GM19023 (cell line): Measurements from ENCODE around the gene SFT2D1.
A peak's percentile ranks its signal among the peaks of the same experiment; 100 is the strongest.
"Not testable (repeated sequence)": the region's sequence is repeated elsewhere in the genome, so short reads cannot be mapped to it uniquely, and the experiment has no call there.

Experiments used
- ATAC-seq: cut with Tn5 transposase; IDR thresholded peaks from one replicate; pipeline ENCODE4 v1.9.1; 2021; ENCODE audit warnings: mild to moderate bottlenecking, moderate library complexity; ENCODE audit not compliant: unreplicated experiment

Gene SFT2D1

DNA sequence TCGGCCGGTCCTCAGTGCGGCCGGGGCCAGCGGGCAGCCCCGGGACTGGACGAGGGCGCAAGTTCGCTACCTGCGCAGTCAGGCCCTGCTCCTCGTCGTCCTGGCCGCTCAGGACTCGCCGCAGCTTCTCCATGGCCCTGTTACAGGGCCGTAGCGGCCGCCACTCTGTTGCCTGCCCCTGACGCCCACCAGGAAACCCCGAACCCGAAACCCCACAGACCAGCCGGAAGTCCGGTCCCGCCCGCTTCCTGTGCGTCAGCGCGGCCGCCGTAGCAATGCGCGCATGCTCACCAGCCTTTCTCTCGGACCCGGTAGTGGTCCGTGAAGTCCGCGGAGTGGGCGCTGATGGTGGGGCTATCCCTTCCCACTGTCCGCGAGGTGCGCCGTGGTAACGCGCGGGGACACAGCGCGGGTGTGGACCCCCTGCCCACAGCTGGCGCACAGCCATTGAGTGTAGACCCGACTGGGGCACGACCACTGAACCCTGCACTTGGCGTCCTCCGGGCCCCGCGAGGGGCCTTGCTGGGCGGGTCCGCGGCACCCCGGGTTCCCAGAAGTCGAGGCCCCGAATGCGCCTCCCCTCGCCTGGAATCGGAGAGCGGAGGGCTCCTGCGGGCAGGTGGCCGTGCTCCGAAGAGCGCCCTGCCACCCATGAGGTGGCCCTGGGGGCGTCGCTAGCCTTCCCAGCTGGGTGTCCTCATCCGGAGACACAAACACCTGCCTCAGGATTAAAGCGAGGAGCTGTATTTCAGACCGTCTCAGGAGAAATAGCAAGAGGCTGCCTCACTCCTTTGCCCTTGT is at the start of gene SFT2D1:
TSS of gene SFT2D1 (minus strand) at position 197 of the 801 bp plus-strand sequence. CDS start at position 133, 64 bp downstream.
- ATAC-seq: peak; percentile 94

- ATAC-seq: no peak
These were observed 46.8 kb upstream of the SFT2D1 start for GRCh38 chr6:166389119-166389518.

DNA sequence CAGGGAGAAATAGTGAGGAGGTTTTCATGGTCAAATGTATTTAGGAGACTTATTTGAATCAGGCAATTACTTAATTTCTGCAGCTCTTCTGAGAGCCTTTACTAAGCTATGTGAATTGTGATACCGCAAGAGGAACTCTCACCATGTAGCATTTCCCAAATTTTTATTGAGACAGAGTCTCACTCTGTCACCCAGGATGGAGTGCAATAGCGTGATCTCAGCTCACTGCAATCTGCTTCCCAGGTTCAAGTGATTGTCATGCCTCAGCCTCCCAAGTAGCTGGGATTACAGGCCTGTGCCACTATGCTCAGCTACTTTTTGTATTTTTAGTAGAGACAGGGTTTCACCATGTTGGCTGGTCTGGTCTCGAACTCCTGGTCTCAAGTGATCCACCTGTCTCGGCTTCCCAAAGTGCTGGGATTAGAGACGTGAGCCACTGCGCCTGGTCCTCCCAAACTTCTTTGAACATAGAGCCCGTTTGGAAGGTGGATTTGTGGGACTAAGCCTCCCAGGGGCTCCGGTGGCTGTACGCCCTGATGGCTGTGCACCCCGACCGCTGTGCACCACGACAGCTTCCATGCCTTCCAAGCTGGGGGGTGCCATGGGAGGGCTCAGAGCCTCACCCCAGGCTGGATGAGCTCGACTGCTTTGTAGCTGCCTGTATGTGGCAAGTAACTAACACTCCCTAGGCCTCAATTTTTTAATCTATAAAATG is 46.1 kb upstream of the SFT2D1 start:
- no peak for ATAC-seq

DNA sequence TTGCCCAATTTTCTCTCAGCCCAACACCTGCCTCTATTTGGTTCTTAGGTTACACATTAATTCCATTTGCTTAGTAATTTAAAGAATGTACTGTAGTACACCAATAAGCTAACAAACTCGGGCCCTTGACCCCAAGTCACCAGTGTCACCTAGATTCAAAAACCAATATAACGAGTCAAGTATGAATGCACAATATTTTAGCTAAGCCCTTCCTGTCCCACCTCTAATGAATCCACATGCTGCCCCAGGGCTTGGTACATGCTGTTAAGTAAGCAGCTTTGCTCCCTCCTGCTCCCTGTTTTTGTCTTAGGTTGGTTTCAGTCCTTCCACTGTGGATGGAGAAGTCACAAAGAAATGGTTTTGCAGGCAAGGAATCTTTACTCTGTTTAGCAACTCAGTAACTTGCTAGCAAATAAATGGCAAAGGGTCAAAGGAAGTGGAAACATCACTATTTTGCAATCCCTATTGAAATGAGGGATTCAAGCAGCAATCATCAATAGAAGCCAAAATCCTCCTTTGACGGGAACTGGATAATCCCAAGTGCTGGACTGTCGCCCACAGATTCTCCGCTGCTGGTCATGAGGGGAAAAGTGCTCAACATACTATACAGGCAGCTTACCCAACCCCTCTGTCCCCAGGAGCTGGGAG is 45.4 kb upstream of the SFT2D1 start:
- no peak for ATAC-seq

- ATAC-seq: not testable (repeated sequence)
These were observed 44.8 kb upstream of the SFT2D1 start for GRCh38 chr6:166387098-166387497.

- ATAC-seq: no peak
These were observed 43.8 kb upstream of the SFT2D1 start for GRCh38 chr6:166386111-166386510.

DNA sequence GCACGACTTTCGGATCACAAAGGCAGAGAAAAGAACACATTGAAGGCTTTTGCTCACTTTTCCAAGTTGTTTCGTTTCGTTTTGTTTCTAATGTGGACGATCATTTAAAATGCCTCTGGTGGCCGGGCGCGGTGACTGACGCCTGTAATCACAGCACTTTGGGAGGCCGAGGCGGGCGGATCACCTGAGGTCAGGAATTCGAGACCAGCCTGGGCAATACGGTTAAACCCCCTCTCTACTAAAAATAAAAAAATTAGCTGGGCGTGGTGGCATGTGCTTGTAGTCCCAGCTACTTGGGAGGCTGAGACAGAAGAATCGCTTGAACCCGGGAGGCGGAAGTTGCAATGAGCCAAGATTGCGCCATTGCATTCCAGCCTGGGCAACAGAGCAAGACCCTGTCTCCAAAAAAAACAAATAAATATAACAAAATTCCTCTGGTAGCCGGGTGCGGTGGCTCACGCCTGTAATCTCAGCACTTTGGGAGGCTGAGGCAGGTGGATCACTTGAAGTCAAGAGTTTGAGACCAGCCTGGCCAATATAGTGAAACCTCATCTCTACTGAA is 41.5 kb upstream of the SFT2D1 start:
- ATAC-seq: not testable (repeated sequence)

DNA sequence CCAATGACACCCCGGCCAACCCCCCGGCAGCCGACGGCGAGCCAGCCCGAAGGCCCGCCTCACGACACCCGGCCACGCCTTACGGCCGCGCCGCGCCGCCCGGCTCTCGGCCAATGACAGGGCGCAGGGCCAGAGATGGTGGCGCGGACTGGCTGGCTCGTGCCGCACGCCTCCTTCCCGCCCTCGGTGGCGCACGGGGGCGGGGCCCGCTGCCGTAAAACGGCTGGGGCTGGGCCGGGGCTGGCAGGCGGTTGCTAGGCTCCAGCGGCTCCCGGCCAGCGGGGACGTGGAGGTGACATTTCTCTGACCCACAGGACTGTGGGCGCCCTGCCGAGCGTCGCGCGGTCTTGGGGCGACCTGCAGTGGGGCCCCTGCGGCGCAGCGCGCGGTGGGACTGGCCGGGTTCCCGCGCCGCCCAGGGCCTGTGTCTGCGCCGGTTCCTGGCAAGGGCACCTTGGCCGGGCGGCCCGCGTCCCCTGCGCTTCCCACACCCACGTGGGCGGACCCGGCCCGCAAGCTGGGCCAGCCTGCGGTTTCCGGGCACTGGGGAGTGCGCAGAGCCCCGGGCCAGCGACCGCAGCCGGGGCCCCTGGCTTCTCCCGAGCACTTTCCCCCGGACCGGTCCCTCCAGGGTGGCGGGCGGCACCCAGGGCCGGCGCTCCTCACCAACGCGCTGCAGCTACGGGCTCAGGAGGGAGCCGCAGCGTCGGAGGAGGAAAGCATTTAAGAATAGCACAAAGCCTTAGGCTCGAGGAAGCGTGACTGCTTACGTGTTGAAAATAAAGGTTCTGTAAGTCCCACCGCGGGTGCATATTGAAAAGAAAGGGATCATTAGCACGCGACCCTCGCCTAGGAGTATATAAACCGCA is 40.8 kb upstream of the SFT2D1 start, which contains the start of gene MPC1:
TSS of gene MPC1 (minus strand) at position 8 of the 869 bp plus-strand sequence. CDS start 64 bp downstream, outside the sequence.
- peak; percentile 90 for ATAC-seq

DNA sequence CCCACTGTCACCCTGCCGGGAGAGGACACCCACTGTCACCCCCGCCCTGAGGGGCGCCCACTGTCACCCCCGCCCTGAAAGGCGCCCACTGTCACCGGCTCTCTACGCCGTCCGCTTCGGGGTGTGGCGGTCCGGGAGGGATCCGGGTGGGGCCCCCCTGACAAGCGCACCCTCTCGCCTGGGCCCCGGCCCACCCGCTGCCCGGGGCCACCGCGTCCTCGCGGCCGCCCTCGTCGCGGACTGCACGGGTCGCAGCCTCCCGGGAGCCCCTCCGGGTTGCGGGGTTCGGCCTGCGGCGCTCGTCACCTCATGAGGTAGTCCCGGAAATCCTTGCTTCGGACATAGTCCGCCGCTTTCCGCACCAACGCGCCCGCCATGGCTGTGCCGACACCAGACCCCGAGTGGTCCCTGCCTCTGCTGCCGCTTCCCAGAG is 40.2 kb upstream of the SFT2D1 start:
- peak; percentile 4 for ATAC-seq

DNA sequence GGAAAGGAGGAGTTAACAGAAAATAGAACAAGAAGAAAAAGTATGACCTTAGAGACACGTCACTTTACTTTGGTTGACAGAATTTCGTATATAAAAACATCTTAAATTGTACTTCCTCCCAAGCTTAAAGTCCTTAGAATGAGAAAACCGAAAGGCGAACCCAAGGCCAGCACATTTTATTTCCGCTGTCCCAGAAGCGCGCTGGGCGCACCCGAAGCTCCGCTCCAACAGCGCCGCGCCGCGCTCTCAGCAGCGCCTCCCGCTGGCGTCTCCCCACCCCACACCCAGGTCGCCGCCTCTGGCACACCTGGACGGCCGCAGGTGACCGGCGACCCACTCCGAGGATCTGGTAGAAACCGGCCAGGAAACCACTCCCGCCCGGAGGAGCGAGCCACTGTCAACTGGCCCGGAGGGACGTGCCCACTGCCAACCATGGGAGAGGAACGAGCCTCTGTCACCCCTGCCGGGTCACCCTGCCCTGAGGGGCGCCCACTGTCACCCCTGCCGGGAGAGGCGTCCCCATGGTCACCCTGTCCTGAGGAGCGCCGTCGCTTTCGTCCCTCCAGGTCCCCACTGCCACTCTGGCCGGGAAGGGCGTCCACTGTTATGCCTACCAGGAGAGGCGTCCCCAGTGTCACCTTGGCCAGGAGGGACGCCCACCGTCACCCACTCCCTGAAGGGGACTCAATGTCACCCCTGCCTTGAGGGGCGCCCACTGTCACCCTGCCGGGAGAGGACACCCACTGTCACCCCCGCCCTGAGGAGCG is 39.6 kb upstream of the SFT2D1 start:
- peak; percentile 46 for ATAC-seq

DNA sequence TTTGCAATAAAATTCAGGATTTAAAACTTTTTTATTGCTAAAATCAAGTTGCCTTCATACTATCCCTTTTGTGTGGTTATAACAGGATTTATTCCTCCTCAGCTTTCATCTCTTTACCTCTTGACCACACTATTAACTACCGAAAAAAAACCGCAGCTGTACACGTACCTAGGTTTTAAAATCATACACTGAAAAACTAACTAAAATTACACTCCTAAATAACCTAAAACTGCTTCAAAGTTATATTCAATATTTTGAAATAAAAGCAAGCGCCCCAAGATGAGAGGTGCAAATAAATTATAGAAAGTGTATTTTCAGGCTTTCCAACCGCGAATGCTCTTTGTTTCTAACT is 39.0 kb upstream of the SFT2D1 start:
- no peak for ATAC-seq

- no peak for ATAC-seq
These were observed 37.5 kb upstream of the SFT2D1 start for GRCh38 chr6:166379800-166380199.

GRCh38 chr6:166379103-166379586 is 36.8 kb upstream of the SFT2D1 start:
- ATAC-seq: no peak

DNA sequence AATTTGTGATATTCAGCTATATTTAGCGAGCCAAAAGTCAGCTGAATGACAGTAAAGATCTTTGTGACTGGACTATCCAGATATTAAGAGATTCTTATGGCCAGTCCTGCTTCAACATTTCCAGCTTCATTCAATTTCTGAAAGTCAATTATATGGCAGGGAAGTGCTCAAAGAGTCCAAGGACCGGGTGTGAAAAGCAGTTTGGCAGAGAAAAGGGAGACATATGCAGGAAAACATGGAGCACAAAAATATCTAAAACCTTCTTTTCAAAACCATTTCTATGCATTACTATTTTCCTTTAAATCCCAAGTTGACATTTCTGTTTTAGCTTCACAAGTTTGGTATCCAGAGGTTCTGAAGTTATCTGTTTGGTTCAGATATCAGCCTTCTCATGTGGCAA is 35.4 kb upstream of the SFT2D1 start:
- ATAC-seq: no peak

DNA sequence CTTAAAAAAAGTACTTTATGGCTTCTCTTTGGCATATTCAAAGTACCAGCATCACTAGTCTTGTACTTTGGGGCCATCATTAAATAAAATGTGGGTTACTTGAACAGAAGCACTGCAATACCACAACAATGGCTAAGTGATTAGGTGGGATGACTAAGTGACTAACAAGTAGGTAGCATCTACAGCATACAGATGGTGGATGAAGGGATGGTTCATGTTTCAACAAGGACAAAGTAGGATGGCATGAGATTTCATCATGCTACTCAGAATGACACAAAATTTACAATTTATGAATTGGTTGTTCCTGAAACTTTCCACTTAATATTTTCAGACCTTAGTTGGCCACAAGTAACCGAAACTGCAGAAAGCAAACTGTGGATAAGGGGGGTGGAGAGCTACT is 32.7 kb upstream of the SFT2D1 start:
- no peak for ATAC-seq

- ATAC-seq: no peak
These were observed 28.1 kb upstream of the SFT2D1 start for GRCh38 chr6:166370489-166370888.

GRCh38 chr6:166369782-166370181 is 27.4 kb upstream of the SFT2D1 start:
- ATAC-seq: no peak

- ATAC-seq: no peak
These were observed 24.6 kb upstream of the SFT2D1 start for GRCh38 chr6:166366921-166367320.

- ATAC-seq: no peak
These were observed 23.5 kb upstream of the SFT2D1 start for GRCh38 chr6:166365806-166366205.
